Left cardiac atrium (tissue), 4 donors: ENCODE results near the gene P4HB. TPM values are rescaled to one million over a fixed set of nuclear protein-coding genes. Genes with fewer than 3 reads are reported as not detected.

Source experiments
- ATAC-seq, 2 donors: fragments of 200-7000 bp; cut with Tn5 transposase; one replicate each; pipeline ENCODE4 v1.9.1; 2020; ENCODE audit warnings: mild to moderate bottlenecking in 2 of 2, moderate library complexity in 2 of 2
- DNase-seq: peaks from one replicate; pipeline ENCODE4 v3.0.0-alpha.2; 2020
- intact Hi-C, 2 donors: fragments of 100-400 bp; cut with DNase I; formaldehyde crosslinking; loops; one replicate each; pipeline versions ENCODE4 v1.14.1 to v1.15.1; 2022 to 2023
- total RNA-seq, 2 donors: library from RNA; stranded (reverse); fragmentation: NEBNext Ultra II Directional; extraction: Animal tissue kit (Norgen Biotek cat#: 25700); gene quantifications; one replicate each; pipeline ENCODE4 v1.2.1, GENCODE V29; 2021
- donor health status: DM: no; HTN: yes; CAD: no.
- donor health status: DM: no; HTN: yes; CAD: no; lungs with severe emphysema.
- donor health status: DM: yes; HTN: yes; CAD: no.
- donor health status: Dilated cardiomyopathy.

P4HB gene
- total RNA-seq, 2 donors from 2014 or later, result 403 to 414 TPM

- intact Hi-C loops, result no loop called here
- DNase-seq (peak; percentile 63), ATAC-seq (peak; percentile 2 to 3)
Measured at GRCh38 chr17:81870131-81870980, 10.0 kb upstream of the P4HB start.

GRCh38 chr17:81869221-81870130 is 9.1 kb upstream of the P4HB start:
- DNase-seq (peak; percentile 62), ATAC-seq (peak; percentile 13 to 18)
- intact Hi-C loops, result no loop called here

GRCh38 chr17:81868674-81869220 is 8.4 kb upstream of the P4HB start:
- peak; percentile 70 for DNase-seq
- intact Hi-C loops, result no loop called here
- ATAC-seq, result peak in 1 of 2 donors; percentile 23

- ATAC-seq (peak in 1 of 2 donors; percentile 0), DNase-seq (no peak)
- intact Hi-C loops, result no loop called here
Measured at GRCh38 chr17:81867991-81868673, 7.8 kb upstream of the P4HB start.

- intact Hi-C loops, result no loop called here
- ATAC-seq (peak in 1 of 2 donors; percentile 0), DNase-seq (peak; percentile 57)
Measured at GRCh38 chr17:81867170-81867990, 7.0 kb upstream of the P4HB start.

GRCh38 chr17:81866440-81867169 is 6.3 kb upstream of the P4HB start:
- intact Hi-C loops, result no loop called here
- peak; percentile 24 for DNase-seq
- ATAC-seq, result no peak

GRCh38 chr17:81865733-81866439 is 5.6 kb upstream of the P4HB start:
- intact Hi-C loops, result no loop called here
- peak in 1 of 2 donors; percentile 0 for ATAC-seq
- DNase-seq, result peak; percentile 57

GRCh38 chr17:81865358-81865732 is 5.0 kb upstream of the P4HB start:
- no peak for ATAC-seq
- no peak for DNase-seq
- intact Hi-C loops, result no loop called here

- DNase-seq (no peak), ATAC-seq (no peak)
- intact Hi-C loops, result no loop called here
Measured at GRCh38 chr17:81863833-81864768, 3.8 kb upstream of the P4HB start.

GRCh38 chr17:81863123-81863675 is 2.9 kb upstream of the P4HB start:
- no peak for DNase-seq
- intact Hi-C loops, result no loop called here
- no peak for ATAC-seq

- intact Hi-C loops, result no loop called here
- DNase-seq (peak; percentile 99), ATAC-seq (peak; percentile 94 to 96)
Measured at GRCh38 chr17:81860756-81861568, 627 bp upstream of the P4HB start.

- DNase-seq, result no peak
- intact Hi-C loops, result no loop called here
- no peak for ATAC-seq
Measured at GRCh38 chr17:81858967-81859905, 1.1 kb downstream of the P4HB start.

GRCh38 chr17:81858170-81858966 is 2.0 kb downstream of the P4HB start:
- ATAC-seq, result no peak
- intact Hi-C loops, result no loop called here

More at GRCh38 chr17:81858170-81858966, 2.0 kb downstream of the P4HB start:
- DNase-seq, result no peak
